ENCODE measurements around the gene GNRH2.
"Not testable (repeated sequence)": the region's sequence is repeated elsewhere in the genome, so short reads cannot be mapped to it uniquely, and the experiment has no call there.

Gene GNRH2

DNA sequence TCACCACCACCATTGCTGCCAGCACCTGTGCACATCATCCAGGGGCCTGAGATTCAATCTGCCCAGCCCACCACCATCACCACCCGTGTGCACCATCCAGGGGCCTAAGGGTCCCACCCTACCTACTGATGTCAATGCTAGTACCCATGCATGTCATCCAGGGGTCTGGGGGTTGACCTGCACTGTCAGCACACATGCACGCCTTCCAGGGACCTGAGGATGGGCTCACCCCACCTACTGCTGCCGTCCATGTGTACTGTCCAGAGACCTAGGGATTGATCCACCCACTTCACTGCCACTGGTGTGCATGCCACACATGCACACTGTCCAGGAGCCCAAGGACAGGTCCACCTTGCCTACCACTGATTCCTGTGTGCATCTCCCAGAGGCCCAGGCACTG lies 16.1 kb downstream of the GNRH2 start:
- TF ChIP-seq FOXM1 (IDR thresholded peaks at IDR 0.05; ENCODE audit: borderline replicate concordance) (no peak), CTBP1 (IDR thresholded peaks at IDR 0.05; ENCODE audit: borderline replicate concordance) (no peak), FOXA1 (IDR thresholded peaks at IDR 0.05) (no peak), L3MBTL2 (conservative IDR thresholded peaks at IDR 0.05) (no peak), ELF4 (IDR thresholded peaks at IDR 0.05) (no peak), SP1 (IDR thresholded peaks at IDR 0.05) (no peak), PKNOX1 (IDR thresholded peaks at IDR 0.05) (no peak), ARNT (IDR thresholded peaks at IDR 0.05) (no peak), TARDBP (IDR thresholded peaks at IDR 0.05) (no peak), HDGF (IDR thresholded peaks at IDR 0.05; ENCODE audit: borderline replicate concordance) (no peak), ZNF384 (IDR thresholded peaks at IDR 0.05) (no peak), BHLHE40 (IDR thresholded peaks at IDR 0.05; ENCODE audit: borderline replicate concordance) (no peak), LEF1 (IDR thresholded peaks at IDR 0.05; ENCODE audit: borderline replicate concordance) (no peak), NFRKB (IDR thresholded peaks at IDR 0.05) (no peak), FOXK2 (IDR thresholded peaks at IDR 0.05) (no peak)
- no peak for DNase-seq (ENCODE audit: extremely low spot score)
- POLR2A ChIA-PET, result no interaction called here
- CTCF ChIA-PET, result no interaction called here

GRCh38 chr20:3064119-3064518 lies 20.7 kb downstream of the GNRH2 start:
- CTCF ChIA-PET, result interaction anchor here (0.6 kb wide), 1 partner anchor 81 kb away, joined by 6 read pairs; no protein-coding TSS in a partner anchor
- POLR2A ChIA-PET; DNase-seq (ENCODE audit: extremely low spot score): not testable (repeated sequence)

DNA sequence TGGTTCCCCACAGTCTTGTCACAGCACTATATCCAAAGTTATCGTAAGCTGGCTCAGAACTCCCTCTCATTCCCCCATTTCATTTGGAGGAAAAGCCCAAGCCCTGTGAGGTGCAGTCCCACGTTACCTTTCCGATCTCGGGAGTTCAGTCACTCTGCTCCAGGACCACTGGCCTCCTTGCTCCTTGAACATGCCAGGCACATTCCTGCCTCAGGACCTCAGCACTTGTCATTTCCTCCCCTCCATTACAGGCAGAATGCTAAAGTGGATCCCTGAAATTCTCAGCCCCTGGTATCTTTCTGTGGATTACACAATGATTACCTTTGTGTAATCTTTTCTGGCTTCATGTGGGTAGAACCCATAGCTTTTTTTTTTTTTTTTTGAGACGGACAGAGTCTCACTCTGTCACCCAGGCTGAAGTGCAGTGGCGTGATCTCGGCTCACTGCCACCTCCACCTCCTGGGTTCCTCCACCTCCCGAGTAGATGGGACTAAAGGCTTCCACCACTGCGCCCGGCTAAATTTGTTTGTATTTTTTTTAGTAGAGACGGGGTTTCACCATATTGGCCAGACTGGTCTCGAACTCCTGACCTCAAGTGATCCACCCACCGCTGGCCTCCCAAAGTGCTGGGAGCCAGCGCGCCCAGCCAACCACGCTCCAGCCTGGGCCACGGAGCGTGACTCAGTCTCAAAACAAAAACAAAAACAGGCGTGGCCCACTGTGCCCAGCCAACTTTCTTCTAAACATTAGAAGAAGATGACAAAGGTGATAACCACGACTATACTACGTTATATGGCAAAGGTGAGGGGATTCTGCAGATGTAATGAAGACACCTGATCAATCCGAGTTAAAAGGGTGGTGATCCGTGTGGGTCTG lies 24.0 kb downstream of the GNRH2 start:
- DNase-seq (ENCODE audit: extremely low spot score), result no peak
- ChIA-PET CTCF (no interaction called here), POLR2A (no interaction called here)
- TF ChIP-seq L3MBTL2 (conservative IDR thresholded peaks at IDR 0.05), result no peak

DNA sequence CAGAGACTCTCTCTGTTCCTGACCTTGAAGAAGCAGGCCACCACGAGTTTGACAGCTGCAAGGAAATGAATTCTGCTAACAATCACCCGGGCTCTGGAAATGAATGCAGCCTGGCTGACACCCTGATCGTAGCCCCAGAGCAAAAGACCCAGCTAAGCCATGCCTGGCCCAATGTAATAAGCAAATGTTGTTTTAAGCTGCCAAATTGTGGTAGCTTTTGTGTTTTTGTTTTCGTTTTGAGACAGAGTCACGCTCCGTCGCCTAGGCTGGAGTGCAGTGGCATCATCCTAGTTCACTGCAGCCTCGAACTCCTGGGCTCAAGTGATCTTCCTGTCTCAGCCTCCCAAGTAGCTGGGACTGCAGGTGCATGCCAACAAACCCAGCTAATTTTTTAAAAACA lies 24.7 kb downstream of the GNRH2 start:
- ChIA-PET POLR2A (no interaction called here), CTCF (no interaction called here)
- TF ChIP-seq HDGF (IDR thresholded peaks at IDR 0.05; ENCODE audit: borderline replicate concordance), result no peak
- no peak for TF ChIP-seq FOXM1 (IDR thresholded peaks at IDR 0.05; ENCODE audit: borderline replicate concordance)
- no peak for TF ChIP-seq L3MBTL2 (conservative IDR thresholded peaks at IDR 0.05)
- no peak for TF ChIP-seq SP1 (IDR thresholded peaks at IDR 0.05)
- TF ChIP-seq CTBP1 (IDR thresholded peaks at IDR 0.05; ENCODE audit: borderline replicate concordance), result no peak
- TF ChIP-seq ELF4 (IDR thresholded peaks at IDR 0.05), result no peak
- no peak for TF ChIP-seq FOXK2 (IDR thresholded peaks at IDR 0.05)
- no peak for TF ChIP-seq BHLHE40 (IDR thresholded peaks at IDR 0.05; ENCODE audit: borderline replicate concordance)
- TF ChIP-seq LEF1 (IDR thresholded peaks at IDR 0.05; ENCODE audit: borderline replicate concordance), result no peak
- no peak for DNase-seq (ENCODE audit: extremely low spot score)

- CTCF ChIA-PET, result interaction anchor here (0.5 to 1.2 kb wide), 2 partner anchors 16 to 50 kb away, joined by 3 to 8 read pairs; no protein-coding TSS in a partner anchor
- no peak for DNase-seq (ENCODE audit: extremely low spot score)
- TF ChIP-seq ARNT (IDR thresholded peaks at IDR 0.05) (no peak), L3MBTL2 (conservative IDR thresholded peaks at IDR 0.05) (no peak), BHLHE40 (IDR thresholded peaks at IDR 0.05; ENCODE audit: borderline replicate concordance) (no peak), TARDBP (IDR thresholded peaks at IDR 0.05) (no peak), HDGF (IDR thresholded peaks at IDR 0.05; ENCODE audit: borderline replicate concordance) (no peak), FOXM1 (IDR thresholded peaks at IDR 0.05; ENCODE audit: borderline replicate concordance) (no peak), LEF1 (IDR thresholded peaks at IDR 0.05; ENCODE audit: borderline replicate concordance) (no peak), ELF4 (IDR thresholded peaks at IDR 0.05) (no peak), SP1 (IDR thresholded peaks at IDR 0.05) (no peak), ZNF384 (IDR thresholded peaks at IDR 0.05) (no peak), PKNOX1 (IDR thresholded peaks at IDR 0.05) (no peak), SUZ12 (IDR thresholded peaks at IDR 0.05) (no peak), CTBP1 (IDR thresholded peaks at IDR 0.05; ENCODE audit: borderline replicate concordance) (no peak), FOXA1 (IDR thresholded peaks at IDR 0.05) (no peak), NFRKB (IDR thresholded peaks at IDR 0.05) (no peak)
- POLR2A ChIA-PET, result no interaction called here
Observed at GRCh38 chr20:3068986-3069900, 25.8 kb downstream of the GNRH2 start.

GRCh38 chr20:3070725-3071124 lies 27.3 kb downstream of the GNRH2 start:
- CTCF ChIA-PET, result no interaction called here
- no peak for TF ChIP-seq NFRKB (IDR thresholded peaks at IDR 0.05)
- no peak for TF ChIP-seq FOXA1 (IDR thresholded peaks at IDR 0.05)
- TF ChIP-seq ZNF384 (IDR thresholded peaks at IDR 0.05), result no peak
- no peak for TF ChIP-seq LEF1 (IDR thresholded peaks at IDR 0.05; ENCODE audit: borderline replicate concordance)
- POLR2A ChIA-PET, result no interaction called here
- DNase-seq (ENCODE audit: extremely low spot score), result no peak

DNA sequence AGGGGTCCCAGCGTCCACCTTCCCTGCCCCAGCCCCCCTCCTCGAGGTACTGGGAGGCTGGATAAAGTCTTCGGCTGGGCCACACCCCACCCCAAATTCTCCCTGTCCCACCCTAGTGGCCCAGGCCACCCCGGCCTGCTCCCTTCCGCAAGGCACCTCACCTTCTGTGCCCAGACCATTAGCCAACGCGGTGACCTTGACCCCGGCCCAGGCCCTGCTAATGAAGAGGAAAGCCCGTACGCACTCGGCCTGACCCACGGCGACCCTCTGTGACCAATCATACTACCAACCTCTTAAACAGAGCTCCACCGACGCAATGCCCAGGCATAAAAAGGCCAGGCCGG lies 27.8 kb downstream of the GNRH2 start:
- no peak for TF ChIP-seq PKNOX1 (IDR thresholded peaks at IDR 0.05)
- no peak for TF ChIP-seq ZNF384 (IDR thresholded peaks at IDR 0.05)
- DNase-seq (ENCODE audit: extremely low spot score), result no peak
- ChIA-PET CTCF (no interaction called here), POLR2A (no interaction called here)
